HEK293 (cell line): ENCODE results near the gene ZNF652.

Experiments
- RBAK ChIP-seq: fragments of 450-650 bp; formaldehyde crosslinking; IDR thresholded peaks from 2 replicates; pipeline ENCODE4 v1.5.1; 2016; ENCODE audit warnings: missing biosample characterization, missing genetic modification characterization
- SCRT1 ChIP-seq: fragments of 450-650 bp; formaldehyde crosslinking; IDR thresholded peaks from 2 replicates; pipeline ENCODE4 v1.5.1; 2016; ENCODE audit warnings: missing biosample characterization, missing genetic modification characterization, borderline replicate concordance
- YY1 ChIP-seq: fragments of 450-650 bp; formaldehyde crosslinking; IDR thresholded peaks from 2 replicates; pipeline ENCODE4 v1.5.1; 2018; ENCODE audit warnings: missing biosample characterization, missing genetic modification characterization
- ZNF768 ChIP-seq: fragments of 450-650 bp; formaldehyde crosslinking; IDR thresholded peaks from 2 replicates; pipeline ENCODE4 v1.5.1; 2018; ENCODE audit warnings: missing biosample characterization, mild to moderate bottlenecking, missing genetic modification characterization
- TF ChIP-seq, protein P1 (sequence below): fragments of 450-650 bp; formaldehyde crosslinking; IDR thresholded peaks from 2 replicates; pipeline ENCODE4 v1.5.1; 2016; ENCODE audit warnings: missing biosample characterization, missing genetic modification characterization

DNA sequence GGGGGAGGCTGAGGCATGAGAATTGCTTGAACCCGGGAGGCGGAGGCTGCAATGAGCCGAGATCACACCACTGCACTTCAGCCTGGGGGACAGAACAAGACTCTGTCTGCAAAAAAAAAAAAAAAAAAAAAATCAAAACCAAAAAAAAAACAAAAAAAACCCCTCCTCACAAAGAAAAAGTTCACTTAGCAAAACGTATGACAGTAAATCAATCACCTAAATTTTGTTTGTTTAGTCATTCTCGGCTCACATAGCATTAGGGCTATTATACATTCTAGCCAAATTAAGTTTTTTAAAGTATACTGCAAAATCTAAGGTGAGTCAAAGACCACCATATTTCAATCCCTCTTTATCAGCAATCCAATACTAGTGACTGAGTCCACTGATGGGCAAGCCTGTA, 5.7 kb downstream of the ZNF652 start:
- TF ChIP-seq, protein P1, sequence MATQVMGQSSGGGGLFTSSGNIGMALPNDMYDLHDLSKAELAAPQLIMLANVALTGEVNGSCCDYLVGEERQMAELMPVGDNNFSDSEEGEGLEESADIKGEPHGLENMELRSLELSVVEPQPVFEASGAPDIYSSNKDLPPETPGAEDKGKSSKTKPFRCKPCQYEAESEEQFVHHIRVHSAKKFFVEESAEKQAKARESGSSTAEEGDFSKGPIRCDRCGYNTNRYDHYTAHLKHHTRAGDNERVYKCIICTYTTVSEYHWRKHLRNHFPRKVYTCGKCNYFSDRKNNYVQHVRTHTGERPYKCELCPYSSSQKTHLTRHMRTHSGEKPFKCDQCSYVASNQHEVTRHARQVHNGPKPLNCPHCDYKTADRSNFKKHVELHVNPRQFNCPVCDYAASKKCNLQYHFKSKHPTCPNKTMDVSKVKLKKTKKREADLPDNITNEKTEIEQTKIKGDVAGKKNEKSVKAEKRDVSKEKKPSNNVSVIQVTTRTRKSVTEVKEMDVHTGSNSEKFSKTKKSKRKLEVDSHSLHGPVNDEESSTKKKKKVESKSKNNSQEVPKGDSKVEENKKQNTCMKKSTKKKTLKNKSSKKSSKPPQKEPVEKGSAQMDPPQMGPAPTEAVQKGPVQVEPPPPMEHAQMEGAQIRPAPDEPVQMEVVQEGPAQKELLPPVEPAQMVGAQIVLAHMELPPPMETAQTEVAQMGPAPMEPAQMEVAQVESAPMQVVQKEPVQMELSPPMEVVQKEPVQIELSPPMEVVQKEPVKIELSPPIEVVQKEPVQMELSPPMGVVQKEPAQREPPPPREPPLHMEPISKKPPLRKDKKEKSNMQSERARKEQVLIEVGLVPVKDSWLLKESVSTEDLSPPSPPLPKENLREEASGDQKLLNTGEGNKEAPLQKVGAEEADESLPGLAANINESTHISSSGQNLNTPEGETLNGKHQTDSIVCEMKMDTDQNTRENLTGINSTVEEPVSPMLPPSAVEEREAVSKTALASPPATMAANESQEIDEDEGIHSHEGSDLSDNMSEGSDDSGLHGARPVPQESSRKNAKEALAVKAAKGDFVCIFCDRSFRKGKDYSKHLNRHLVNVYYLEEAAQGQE, result no peak
- TF ChIP-seq ZNF768 (tag by site-specific recombination) (no peak), SCRT1 (tag by site-specific recombination) (no peak), RBAK (tag by site-specific recombination) (no peak), YY1 (tag by site-specific recombination) (no peak)
